GM19238 (cell line): Measurements from ENCODE around the gene SPNS2.

ENCODE experiments used
- DNase-seq: peaks from one replicate; pipeline ENCODE4 v3.0.0; 2011; ENCODE audit warnings: low spot score; ENCODE audit not compliant: insufficient read length

The SPNS2 gene

GRCh38 chr17:4498461-4499397 is at the start of gene SPNS2:
Gene SPNS2 (plus strand): TSS chr17:4498881. CDS start chr17:4499048, 167 bp downstream.
- DNase-seq: peak; percentile 82

GRCh38 chr17:4449736-4450135 is 48.9 kb upstream of the SPNS2 start:
- no peak for DNase-seq

GRCh38 chr17:4450710-4451316 is 47.9 kb upstream of the SPNS2 start:
- no peak for DNase-seq

- no peak for DNase-seq
Measured at GRCh38 chr17:4453812-4454591, 44.7 kb upstream of the SPNS2 start.

- no peak for DNase-seq
Measured at GRCh38 chr17:4460661-4461060, 38.0 kb upstream of the SPNS2 start.

GRCh38 chr17:4463818-4464476 is 34.7 kb upstream of the SPNS2 start:
- DNase-seq: no peak

GRCh38 chr17:4465786-4466185 is 32.9 kb upstream of the SPNS2 start:
- no peak for DNase-seq

- no peak for DNase-seq
Measured at GRCh38 chr17:4467287-4467686, 31.4 kb upstream of the SPNS2 start.

GRCh38 chr17:4469552-4469951 is 29.1 kb upstream of the SPNS2 start:
- no peak for DNase-seq

GRCh38 chr17:4472286-4472685 is 26.4 kb upstream of the SPNS2 start:
- DNase-seq: no peak

- DNase-seq: no peak
Measured at GRCh38 chr17:4474093-4474492, 24.6 kb upstream of the SPNS2 start.

GRCh38 chr17:4475001-4475400 is 23.7 kb upstream of the SPNS2 start:
- DNase-seq: no peak

- DNase-seq: no peak
Measured at GRCh38 chr17:4475463-4475862, 23.2 kb upstream of the SPNS2 start.

GRCh38 chr17:4476017-4476416 is 22.7 kb upstream of the SPNS2 start:
- no peak for DNase-seq

GRCh38 chr17:4476511-4477070 is 22.1 kb upstream of the SPNS2 start:
- no peak for DNase-seq

GRCh38 chr17:4477255-4477791 is 21.4 kb upstream of the SPNS2 start:
- DNase-seq: no peak

GRCh38 chr17:4478318-4478830 is 20.3 kb upstream of the SPNS2 start:
- DNase-seq: no peak

GRCh38 chr17:4479340-4479981 is 19.2 kb upstream of the SPNS2 start:
- DNase-seq: no peak

GRCh38 chr17:4479982-4480751 is 18.5 kb upstream of the SPNS2 start:
- no peak for DNase-seq
